Choroid plexus epithelial cell (primary cell): ENCODE data around the gene PGA3.

Source experiments
- DNase-seq: peaks from one replicate; pipeline ENCODE4 v3.0.0-alpha.2; 2010; ENCODE audit warnings: low read depth
- H3K4me3 ChIP-seq: 2 replicates; pipeline ENCODE4 v1.5.1; 2011; ENCODE audit warnings: low read depth, mild to moderate bottlenecking, control low read depth, low read length, moderate library complexity
- CTCF ChIP-seq: conservative IDR thresholded peaks from 2 replicates; pipeline ENCODE4 v1.5.1; 2011; ENCODE audit warnings: low read depth, mild to moderate bottlenecking, control low read depth, inconsistent platforms, low read length, moderate library complexity

PGA3 gene

GRCh38 chr11:61254403-61255025, 51.2 kb downstream of the PGA3 start:
- TF ChIP-seq CTCF = peak; percentile 98

GRCh38 chr11:61256710-61257482, 53.6 kb downstream of the PGA3 start:
- no peak for TF ChIP-seq CTCF
- H3K4me3 ChIP-seq = no peak overlapping the region
- DNase-seq = no peak

More at GRCh38 chr11:61254403-61255025, 51.2 kb downstream of the PGA3 start:
- peak; percentile 72 for DNase-seq
- no peak overlapping the region for H3K4me3 ChIP-seq

- no peak overlapping the region for H3K4me3 ChIP-seq
- no peak for DNase-seq
- no peak for TF ChIP-seq CTCF
Measured at GRCh38 chr11:61258546-61258945, 55.2 kb downstream of the PGA3 start.

- no peak for DNase-seq
- H3K4me3 ChIP-seq = no peak overlapping the region
- no peak for TF ChIP-seq CTCF
Measured at GRCh38 chr11:61259363-61259762, 56.0 kb downstream of the PGA3 start.
